ENCODE results near the gene EDAR.

Gene EDAR

DNA sequence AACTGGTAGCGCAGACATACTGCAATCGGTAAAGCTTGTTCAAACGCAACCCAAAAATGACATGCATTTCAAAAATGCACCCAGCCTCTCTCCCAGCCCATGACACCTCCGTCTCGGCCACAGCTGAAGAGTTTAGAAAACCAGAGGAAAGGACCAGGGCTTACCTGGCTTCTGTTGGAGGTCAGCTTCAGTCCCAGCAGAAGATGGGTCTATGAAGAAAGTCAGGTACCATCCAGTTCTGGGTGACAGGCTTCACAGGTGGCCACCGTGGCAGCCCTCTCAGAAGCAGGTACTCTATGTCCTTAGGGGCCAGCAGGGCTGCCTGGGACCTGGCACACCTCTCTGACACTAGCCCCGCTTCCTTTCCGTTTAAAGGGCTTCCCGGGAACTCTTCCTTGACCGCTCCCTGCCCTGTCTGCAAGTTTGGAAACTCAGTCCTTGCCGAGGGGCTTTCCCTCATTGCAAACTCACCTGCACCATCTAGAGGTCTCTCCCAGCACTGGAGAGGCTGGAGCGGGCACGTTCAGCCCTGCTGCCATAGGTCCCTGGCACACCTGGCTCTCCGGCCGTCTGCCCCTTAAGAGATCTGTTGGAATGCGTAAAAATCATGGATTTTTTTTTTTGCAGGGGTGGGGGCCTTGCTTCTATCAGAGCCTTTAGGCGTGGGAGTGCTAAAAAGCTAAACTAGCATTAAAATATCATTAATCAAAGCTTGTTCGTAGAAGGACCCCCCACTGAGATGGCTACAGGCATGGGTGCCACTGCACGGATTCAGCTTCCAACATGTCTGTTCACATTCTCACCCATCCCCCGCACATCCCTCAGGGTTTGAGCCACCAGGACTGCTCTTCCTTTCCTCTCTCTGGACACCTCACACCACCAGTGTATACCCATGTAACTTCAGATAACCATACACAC is at the start of gene EDAR:
EDAR (minus strand) TSS at position 425 of the 918 bp plus-strand sequence. CDS start 58,206 bp downstream, outside the sequence.
- DNase-seq, result peak; percentile 52

DNA sequence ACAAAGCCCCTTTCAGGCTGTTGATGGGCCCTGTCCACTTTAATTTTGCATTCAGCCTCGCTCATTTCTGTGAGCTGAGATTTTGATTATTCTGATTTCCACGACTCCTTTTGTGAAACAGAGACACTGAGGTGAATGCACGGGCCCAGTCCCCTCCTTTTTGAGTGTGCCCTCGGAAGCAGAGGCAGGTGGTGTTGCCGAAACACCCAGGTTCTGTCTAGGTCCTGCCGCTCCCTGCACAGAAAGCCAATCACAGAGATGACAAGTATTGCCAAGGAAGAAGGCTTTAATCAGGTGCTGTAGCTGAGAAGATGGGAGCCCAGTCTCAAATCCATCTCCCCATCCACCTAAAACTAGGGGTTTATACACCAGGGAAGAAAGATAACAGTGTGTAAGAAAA is 44.2 kb upstream of the EDAR start:
- no peak for DNase-seq

DNA sequence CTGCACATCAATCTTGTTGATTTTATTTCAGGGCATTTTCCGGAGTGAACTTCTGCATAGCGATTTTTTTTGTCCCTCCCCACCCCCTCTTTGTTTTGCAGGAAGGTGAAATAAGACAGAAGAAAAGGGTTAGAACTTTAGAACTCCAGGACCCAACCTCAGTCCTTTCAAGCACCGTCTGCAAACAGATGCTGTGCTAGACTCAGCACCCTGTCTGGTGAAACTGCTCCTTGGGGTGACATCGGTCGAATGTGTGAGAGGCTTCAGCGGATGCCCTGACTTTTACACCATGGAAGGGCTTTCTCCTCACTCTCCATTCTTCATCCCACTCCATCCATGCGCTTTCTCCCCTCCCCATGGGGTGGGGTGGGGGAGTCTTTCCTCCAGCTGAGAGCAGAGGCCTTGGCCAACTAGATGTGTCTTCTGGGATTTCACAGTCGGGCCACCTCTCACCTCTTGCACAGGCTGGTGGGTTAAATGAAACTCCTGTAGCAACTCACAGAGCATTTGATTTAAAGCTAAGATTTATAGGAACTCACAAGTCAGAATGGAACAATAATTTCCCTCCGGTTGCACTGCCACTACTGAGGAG is 43.3 kb upstream of the EDAR start:
- DNase-seq, result peak; percentile 17

DNA sequence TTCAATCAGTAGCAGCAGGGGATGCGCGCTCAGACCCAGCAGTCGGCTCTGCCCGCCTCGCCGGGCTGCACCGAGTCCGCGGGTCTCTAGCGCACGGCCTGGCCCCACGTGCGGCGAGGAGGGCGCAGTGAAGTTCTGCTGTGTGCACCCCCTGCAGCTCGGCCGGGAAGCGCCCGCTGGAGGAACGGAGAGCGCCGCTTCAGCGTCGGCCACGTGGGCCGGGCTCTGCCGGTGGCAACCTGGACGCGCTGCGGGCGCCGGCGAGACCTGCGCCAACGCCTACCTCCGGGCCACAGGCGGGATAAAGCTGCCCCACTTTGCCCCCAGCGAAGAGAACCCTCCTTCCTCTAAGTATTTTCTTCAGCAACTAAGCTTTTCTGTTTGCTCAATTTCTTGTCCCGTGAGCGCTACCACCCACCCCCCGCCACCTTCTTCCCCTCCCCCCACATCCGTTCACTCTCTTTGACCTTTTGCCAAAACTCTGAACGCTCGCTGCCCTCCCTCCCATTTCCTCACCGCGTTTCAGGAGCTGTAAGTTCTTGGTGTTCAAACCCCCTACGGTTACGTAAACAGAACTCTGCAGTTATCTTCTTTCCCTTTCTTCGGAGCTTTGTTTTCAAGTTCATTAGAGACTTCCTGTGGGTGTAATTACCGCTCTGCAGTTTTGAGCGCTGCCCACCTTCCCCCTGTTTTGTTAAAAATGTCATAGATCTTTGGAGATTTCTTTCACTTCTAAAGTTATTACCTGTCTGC is 42.6 kb upstream of the EDAR start:
- DNase-seq, result peak; percentile 54

- peak; percentile 30 for DNase-seq
Measured at GRCh38 chr2:109030870-109031475, 42.0 kb upstream of the EDAR start.

GRCh38 chr2:109029490-109030201 is 40.6 kb upstream of the EDAR start:
- no peak for DNase-seq

GRCh38 chr2:109028738-109029489 is 39.9 kb upstream of the EDAR start:
- DNase-seq, result no peak

- DNase-seq, result no peak
Measured at GRCh38 chr2:109028277-109028676, 39.3 kb upstream of the EDAR start.

DNA sequence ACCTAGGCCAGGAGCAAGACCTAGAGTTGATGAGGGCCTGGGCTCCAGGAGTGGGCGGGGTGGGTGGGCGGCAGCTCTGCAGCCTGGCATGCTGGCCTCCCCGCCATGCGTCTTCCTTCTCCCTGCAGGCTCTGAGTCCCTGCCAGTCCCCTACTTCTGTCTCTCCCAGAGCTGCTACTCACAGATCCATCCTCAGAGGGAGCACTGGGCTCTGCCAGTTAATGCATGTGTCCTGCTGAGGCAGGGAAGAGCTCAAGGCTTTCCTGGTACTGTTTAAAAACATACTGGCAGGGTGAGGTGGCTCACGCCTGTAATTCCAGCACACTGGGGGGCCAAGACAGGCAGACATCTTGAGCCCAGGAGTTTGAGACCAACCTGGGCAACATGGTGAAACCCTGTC is 38.7 kb upstream of the EDAR start:
- no peak for DNase-seq

- DNase-seq, result no peak
Measured at GRCh38 chr2:109024477-109024876, 35.5 kb upstream of the EDAR start.

- no peak for DNase-seq
Measured at GRCh38 chr2:109021895-109022300, 32.9 kb upstream of the EDAR start.

DNA sequence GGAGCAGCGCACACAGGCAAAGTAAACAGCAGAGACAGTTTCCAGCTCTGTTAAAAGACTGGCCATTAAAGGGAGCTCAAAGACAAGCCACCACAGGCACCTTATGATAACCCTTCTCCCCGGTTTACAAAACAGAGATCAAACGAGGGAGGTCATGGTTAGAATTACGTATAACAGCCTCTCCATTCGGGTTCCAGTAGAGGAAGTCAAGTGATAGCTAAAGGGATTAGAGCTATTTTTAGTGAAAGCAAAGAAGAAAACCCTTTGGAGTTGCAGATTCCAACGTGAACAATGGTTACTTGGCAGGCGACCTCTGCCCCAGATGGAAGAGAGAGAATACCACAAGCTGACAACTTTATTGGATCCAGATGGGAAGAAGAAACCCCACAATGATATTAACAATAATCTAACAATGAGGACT is 31.2 kb upstream of the EDAR start:
- no peak for DNase-seq

- no peak for DNase-seq
Measured at GRCh38 chr2:109018452-109018851, 29.4 kb upstream of the EDAR start.

GRCh38 chr2:109017017-109017416 is 28.0 kb upstream of the EDAR start:
- DNase-seq, result no peak

GRCh38 chr2:109016376-109016775 is 27.4 kb upstream of the EDAR start:
- no peak for DNase-seq

DNA sequence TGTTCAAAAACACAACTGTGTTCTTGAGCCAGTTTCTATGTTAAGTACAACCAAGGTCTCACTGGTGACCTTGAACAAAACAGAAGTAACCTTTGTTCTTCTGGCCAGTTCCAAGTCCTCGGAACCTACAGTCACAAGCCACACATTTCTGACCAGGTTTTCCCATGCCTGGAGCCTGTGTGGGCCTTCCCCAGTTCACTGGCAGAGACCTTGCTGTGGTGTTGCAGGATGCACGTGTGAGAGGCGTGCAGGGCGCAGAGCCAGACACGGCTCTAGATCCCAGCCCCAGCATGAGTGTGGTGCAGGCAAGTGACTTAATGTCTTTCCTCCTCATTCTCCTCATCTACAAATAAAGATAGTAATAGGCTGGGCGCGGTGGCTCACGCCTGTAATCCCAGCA is 25.5 kb upstream of the EDAR start:
- DNase-seq, result no peak

DNA sequence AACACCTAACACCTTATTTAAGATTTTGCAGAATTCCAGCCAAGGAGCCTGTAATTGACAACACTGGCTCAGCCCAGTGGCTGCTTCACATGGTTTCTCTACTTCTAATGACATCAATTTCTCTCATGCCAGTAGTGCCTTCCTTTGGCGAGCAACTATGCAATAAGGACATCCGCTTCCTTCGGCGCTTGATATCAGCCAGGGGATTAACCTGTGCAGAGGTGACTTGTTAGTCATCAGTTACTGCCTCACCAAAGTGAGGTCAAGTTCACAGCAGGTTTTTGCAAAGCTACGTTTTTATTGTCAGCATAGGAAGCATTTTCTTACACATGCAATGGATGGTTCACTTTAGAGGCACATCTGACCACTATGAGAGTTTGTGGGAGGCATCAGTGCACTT is 24.0 kb upstream of the EDAR start:
- no peak for DNase-seq

GRCh38 chr2:109009920-109010610 is 21.0 kb upstream of the EDAR start:
- DNase-seq, result no peak

GRCh38 chr2:109006971-109007370 is 18.0 kb upstream of the EDAR start:
- DNase-seq, result no peak

GRCh38 chr2:109005686-109006204 is 16.7 kb upstream of the EDAR start:
- no peak for DNase-seq

DNA sequence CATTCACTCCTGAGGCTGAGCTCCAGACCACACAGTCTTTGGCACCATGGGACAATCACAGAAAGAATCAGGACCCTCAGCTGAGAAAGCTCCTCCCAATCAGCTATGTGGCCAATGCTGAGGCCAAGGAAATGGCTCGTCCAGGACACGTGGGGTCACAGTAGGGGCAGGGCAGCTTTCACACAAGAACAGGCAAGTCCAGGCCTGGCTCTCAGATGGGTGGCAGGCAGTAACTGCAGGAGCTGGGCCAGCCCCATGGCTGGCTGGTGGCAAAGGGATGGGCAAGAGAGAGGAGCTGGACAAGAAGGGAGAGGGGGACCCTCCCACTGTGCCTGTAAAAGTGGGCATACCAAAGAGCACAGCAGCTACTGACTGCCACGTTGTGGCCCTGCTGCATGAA is 12.2 kb upstream of the EDAR start:
- no peak for DNase-seq
